NT2/D1 (cell line): ENCODE data around the gene TMEM232.

Experiments used
- SUZ12 ChIP-seq: IDR thresholded peaks from 2 replicates; pipeline ENCODE4 v1.6.1; 2011; ENCODE audit not compliant: insufficient read length, insufficient read depth; ENCODE audit errors: extremely low read depth
- YY1 ChIP-seq: IDR thresholded peaks from 2 replicates; pipeline ENCODE4 v1.6.1; 2011; ENCODE audit not compliant: insufficient read length, insufficient read depth
- ZNF274 ChIP-seq: IDR thresholded peaks from 2 replicates; pipeline ENCODE4 v1.6.1; 2011; ENCODE audit warnings: mild to moderate bottlenecking, low read depth, low read length

DNA sequence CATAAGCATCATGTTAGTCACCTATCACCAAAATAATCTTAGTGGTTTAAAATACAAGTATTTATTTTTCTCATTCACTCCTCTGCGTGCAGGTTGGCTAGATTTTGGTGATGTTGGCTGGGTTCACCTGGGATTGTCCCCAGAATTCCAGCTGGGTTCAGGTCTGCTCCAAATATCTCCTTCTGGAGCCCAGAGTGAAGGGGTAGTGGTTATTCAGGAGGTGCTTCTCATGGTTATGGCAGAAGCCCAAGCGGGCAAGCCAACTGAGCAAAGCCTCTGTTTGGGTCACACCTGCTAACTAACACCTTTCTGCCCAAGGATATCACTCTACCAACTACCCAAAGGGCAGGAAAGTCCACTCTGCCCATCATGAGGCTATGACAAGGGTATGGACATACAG is 7.6 kb upstream of the TMEM232 start:
- TF ChIP-seq ZNF274, result no peak
- no peak for TF ChIP-seq SUZ12
- no peak for TF ChIP-seq YY1
